ENCODE data around the gene KIF3A. TPM values are rescaled to one million over a fixed set of nuclear protein-coding genes. Genes with fewer than 3 reads are reported as not detected.

KIF3A gene
- total and polyA plus RNA-seq, 3 donors from 2014 or later = 23.2 to 38.6 (median 30.8) TPM

DNA sequence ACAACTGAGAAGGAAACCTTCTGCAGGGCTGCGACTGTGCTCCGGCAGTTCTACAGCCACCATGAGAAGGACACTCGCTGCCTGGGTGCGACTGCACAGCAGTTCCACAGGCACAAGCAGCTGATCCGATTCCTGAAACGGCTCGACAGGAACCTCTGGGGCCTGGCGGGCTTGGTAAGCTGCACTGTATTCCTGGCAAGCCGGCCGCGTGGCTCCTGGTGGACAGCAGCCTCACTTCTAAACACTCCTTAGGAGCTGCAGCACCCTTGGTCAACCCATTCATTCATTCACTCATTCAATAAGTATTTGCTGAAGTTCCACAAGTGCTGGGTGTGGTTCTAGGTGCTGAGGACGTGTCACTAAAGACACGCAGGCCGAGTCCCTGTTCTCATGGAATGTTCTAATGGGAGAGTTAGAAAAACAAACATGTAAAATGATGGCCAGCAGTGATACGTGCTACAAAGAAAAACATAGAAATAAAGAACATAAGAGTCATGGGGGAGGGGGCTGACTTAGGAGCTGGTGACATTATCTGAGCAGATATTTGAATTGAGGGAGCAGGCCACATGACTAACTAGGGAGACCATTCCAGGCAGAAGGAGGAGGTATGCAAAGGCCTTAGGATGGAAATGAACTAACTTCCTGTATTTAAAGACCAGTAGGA lies 57.5 kb downstream of the KIF3A start:
- 92 to 99% methylated on average over 6 to 15 of the region's 15 CpGs for WGBS, 2 donors
- DNase-seq = no peak
- Histone ChIP-seq H3K4me1 (no peaks in the 10 kb centered on the region), H3K36me3 (ENCODE audit: low read depth, missing control alignments) (no peaks in the 10 kb centered on the region), H3K27ac (no peak overlapping the region), H3K9me3 (no peaks in the 10 kb centered on the region), H3K4me3 (no peak overlapping the region), H3K27me3 (no peaks in the 10 kb centered on the region)
- intact Hi-C loops (cut with DNase I; ENCODE audit: low total_unique reads) = no loop called here
- TF ChIP-seq CTCF (IDR thresholded peaks at IDR 0.05) (no peak), POLR2A (IDR thresholded peaks at IDR 0.05) (no peak)

DNA sequence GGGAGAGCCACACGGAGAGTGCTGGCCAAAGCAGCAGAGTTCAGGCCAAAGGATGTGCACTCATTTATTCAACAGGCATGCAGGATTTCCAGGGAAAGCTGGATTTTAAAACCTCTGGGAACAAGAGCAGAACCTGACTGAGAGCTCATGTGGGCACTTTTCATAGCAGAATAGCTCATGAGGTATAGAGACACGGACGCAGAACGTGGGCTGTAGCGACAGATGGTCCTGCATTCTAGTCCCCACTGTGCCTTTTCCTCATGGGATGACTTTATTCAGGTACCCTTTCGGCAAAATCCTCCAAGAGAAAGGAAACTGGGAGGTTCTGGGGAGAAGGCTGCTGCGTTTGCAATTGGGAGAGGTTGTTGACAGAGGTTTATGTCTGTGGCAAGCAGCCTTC lies 58.2 kb downstream of the KIF3A start:
- Histone ChIP-seq H3K9me3 (no peaks in the 10 kb centered on the region), H3K27me3 (no peaks in the 10 kb centered on the region), H3K4me1 (no peaks in the 10 kb centered on the region), H3K4me3 (no peak overlapping the region), H3K36me3 (ENCODE audit: low read depth, missing control alignments) (no peaks in the 10 kb centered on the region), H3K27ac (no peak overlapping the region)
- no peak for DNase-seq
- WGBS, 2 donors = 84 to 94% methylated on average over 7 of the region's 7 CpGs
- TF ChIP-seq CTCF (IDR thresholded peaks at IDR 0.05) (no peak), POLR2A (IDR thresholded peaks at IDR 0.05) (no peak)
- intact Hi-C loops (cut with DNase I; ENCODE audit: low total_unique reads) = no loop called here

DNA sequence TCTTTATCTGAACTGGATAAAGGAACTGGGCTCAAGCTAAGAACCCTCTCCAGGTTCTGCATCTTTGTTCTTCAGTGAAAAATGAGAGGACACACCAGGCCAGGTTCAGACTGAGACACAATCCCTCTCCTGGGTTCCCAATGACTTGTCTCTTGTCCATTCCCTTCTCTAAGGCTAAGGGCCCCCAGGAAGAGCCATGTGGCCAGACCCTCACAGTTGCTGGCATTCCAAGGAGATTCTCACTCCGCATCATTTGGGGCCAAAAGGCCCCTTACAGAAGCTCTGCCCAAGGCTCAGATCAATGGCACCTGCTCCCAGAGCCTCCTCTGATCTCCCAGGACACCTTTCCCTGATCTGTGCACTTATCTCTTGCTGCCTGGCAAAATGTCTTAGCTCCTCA lies 58.6 kb downstream of the KIF3A start:
- intact Hi-C loops (cut with DNase I; ENCODE audit: low total_unique reads) = no loop called here
- Histone ChIP-seq H3K4me1 (no peaks in the 10 kb centered on the region), H3K27me3 (no peaks in the 10 kb centered on the region), H3K9me3 (no peaks in the 10 kb centered on the region), H3K4me3 (no peak overlapping the region), H3K36me3 (ENCODE audit: low read depth, missing control alignments) (no peaks in the 10 kb centered on the region), H3K27ac (no peak overlapping the region)
- DNase-seq = no peak
- no peak for TF ChIP-seq CTCF (IDR thresholded peaks at IDR 0.05)
- no peak for TF ChIP-seq POLR2A (IDR thresholded peaks at IDR 0.05)
- WGBS, 2 donors = 88 to 100% methylated on average over 1 of the region's 1 CpG

- 90 to 91% methylated on average over 15 of the region's 15 CpGs for WGBS, 2 donors
- Histone ChIP-seq H3K27me3 (no peaks in the 10 kb centered on the region), H3K36me3 (ENCODE audit: low read depth, missing control alignments) (no peaks in the 10 kb centered on the region), H3K9me3 (no peaks in the 10 kb centered on the region), H3K4me1 (no peaks in the 10 kb centered on the region), H3K27ac (no peak overlapping the region), H3K4me3 (no peak overlapping the region)
- DNase-seq = no peak
- intact Hi-C loops (cut with DNase I; ENCODE audit: low total_unique reads) = no loop called here
- no peak for TF ChIP-seq POLR2A (IDR thresholded peaks at IDR 0.05)
- TF ChIP-seq CTCF (IDR thresholded peaks at IDR 0.05) = no peak
Observed at GRCh38 chr5:132677682-132678400, 59.5 kb downstream of the KIF3A start.

All from testis (tissue), 3 donors.